HepG2 (cell line): Measurements from ENCODE around the gene CIROP. TPM values are rescaled to one million over a fixed set of nuclear protein-coding genes. Genes with fewer than 3 reads are reported as not detected.

Source experiments
- ADNP ChIP-seq: sonication (generic); formaldehyde crosslinking; IDR thresholded peaks from 2 replicates; pipeline ENCODE4 v1.4.0; 2020; ENCODE audit warnings: missing genetic modification reagents
- ARNT ChIP-seq: fragments of 450-650 bp; IDR thresholded peaks from 2 replicates; pipeline ENCODE4 v1.6.1; 2017
- ARNTL ChIP-seq: sonication (generic); formaldehyde crosslinking; IDR thresholded peaks from 2 replicates; pipeline ENCODE4 v1.4.0; 2020; ENCODE audit warnings: mild to moderate bottlenecking, missing genetic modification reagents
- GATAD1 ChIP-seq: IDR thresholded peaks from 2 replicates; pipeline ENCODE4 v1.6.1; 2016; ENCODE audit warnings: missing genetic modification reagents, missing compliant biosample characterization
- GMEB1 ChIP-seq: sonication (generic); formaldehyde crosslinking; IDR thresholded peaks from 2 replicates; pipeline ENCODE4 v1.5.1; 2020; ENCODE audit warnings: missing genetic modification reagents, mild to moderate bottlenecking, borderline replicate concordance
- HNF4G ChIP-seq, 2 experiments: sonication (generic) in 1 of 2; formaldehyde crosslinking in 1 of 2; IDR thresholded peaks; 2 replicates each; pipeline versions ENCODE4 v1.4.0 to v1.6.1; 2011 to 2020; ENCODE audit warnings: borderline replicate concordance in 2 of 2, low read depth in 2 of 2, mild to moderate bottlenecking in 2 of 2, low read length in 1 of 2, missing genetic modification reagents in 1 of 2, moderate library complexity in 1 of 2
- IRF2 ChIP-seq: IDR thresholded peaks from 2 replicates; pipeline ENCODE4 v1.6.1; 2018; ENCODE audit warnings: missing genetic modification reagents, missing compliant biosample characterization
- IRF9 ChIP-seq: sonication (generic); formaldehyde crosslinking; IDR thresholded peaks from 2 replicates; pipeline ENCODE4 v1.8.0; 2022; ENCODE audit warnings: missing genetic modification reagents, mild to moderate bottlenecking, borderline replicate concordance
- KDM1A ChIP-seq: IDR thresholded peaks from 2 replicates; pipeline ENCODE4 v1.6.1; 2016; ENCODE audit warnings: missing compliant biosample characterization
- MBNL3 ChIP-seq: fragments of 250-450 bp; sonication (Bioruptor Pico); conservative IDR thresholded peaks from 2 replicates; pipeline ENCODE4 v1.8.0; 2022; ENCODE audit warnings: mild to moderate bottlenecking, inconsistent platforms
- SOX5 ChIP-seq: IDR thresholded peaks from 2 replicates; pipeline ENCODE4 v1.6.1; 2016; ENCODE audit warnings: borderline replicate concordance
- ZIK1 ChIP-seq: sonication (generic); formaldehyde crosslinking; IDR thresholded peaks from 2 replicates; pipeline ENCODE4 v1.5.0; 2020; ENCODE audit warnings: mild to moderate bottlenecking, low read depth, missing genetic modification reagents, borderline replicate concordance
- ZNF460 ChIP-seq: sonication (generic); formaldehyde crosslinking; IDR thresholded peaks from 2 replicates; pipeline ENCODE4 v1.5.1; 2020; ENCODE audit warnings: missing genetic modification reagents, mild to moderate bottlenecking, borderline replicate concordance
- ZNF501 ChIP-seq: sonication (generic); formaldehyde crosslinking; IDR thresholded peaks from 2 replicates; pipeline ENCODE4 v1.5.1; 2020; ENCODE audit warnings: mild to moderate bottlenecking, moderate library complexity, missing genetic modification reagents
- ZNF577 ChIP-seq: sonication (generic); formaldehyde crosslinking; IDR thresholded peaks from 2 replicates; pipeline ENCODE4 v1.4.0; 2020; ENCODE audit warnings: mild to moderate bottlenecking, low read depth, missing genetic modification reagents, borderline replicate concordance
- ZNF776 ChIP-seq: sonication (generic); formaldehyde crosslinking; IDR thresholded peaks from 2 replicates; pipeline ENCODE4 v1.4.0; 2020; ENCODE audit warnings: mild to moderate bottlenecking, missing genetic modification reagents
- ZNF781 ChIP-seq: sonication (generic); formaldehyde crosslinking; IDR thresholded peaks from 2 replicates; pipeline ENCODE4 v1.5.1; 2020; ENCODE audit warnings: borderline replicate concordance, mild to moderate bottlenecking, missing genetic modification reagents; ENCODE audit errors: not compliant biosample characterization
- polyA plus RNA-seq, 8 experiments: library from polyadenylated mRNA; depleted of rRNA in 3 of 8; stranded (reverse) in 7 of 8; unstranded in 1 of 8; fragments of >200 nt; fragmentation: Illumina TruSeq in 4 of 8; extraction: Trizol in 4 of 8; gene quantifications; 2 replicates each; pipeline versions ENCODE4 v1.2.1 to v1.2.3, GENCODE V29; 2011 to 2016; ENCODE audit warnings: low read depth in 4 of 8, missing spikeins in 1 of 8, mixed read lengths in 1 of 8; ENCODE audit not compliant: insufficient read depth in 1 of 8
- total RNA-seq, 5 experiments: library from RNA; depleted of rRNA; stranded (reverse); fragments of >200 nt; fragmentation: Illumina TruSeq; extraction: Trizol; gene quantifications; 2 replicates each; pipeline ENCODE4 v1.2.3, GENCODE V29; 2016; ENCODE audit warnings: low read depth in 1 of 5
- TF ChIP-seq, protein P1 (sequence below): sonication (generic); formaldehyde crosslinking; conservative IDR thresholded peaks from 2 replicates; pipeline ENCODE4 v1.8.0; 2022; ENCODE audit warnings: mild to moderate bottlenecking, moderate library complexity, missing genetic modification reagents
- TF ChIP-seq, protein P2 (sequence below): sonication (generic); formaldehyde crosslinking; IDR thresholded peaks from 2 replicates; pipeline ENCODE4 v1.8.1; 2023; ENCODE audit warnings: mild to moderate bottlenecking, missing genetic modification reagents
- TF ChIP-seq, protein P3 (sequence below): sonication (generic); formaldehyde crosslinking; conservative IDR thresholded peaks from 2 replicates; pipeline ENCODE4 v1.4.0; 2020; ENCODE audit warnings: missing genetic modification reagents

CIROP gene
- total and polyA plus RNA-seq, 2 of the 13 experiments (the other 11 are each of a cell fraction or from before 2014, with no cell fraction given) = 0.07 TPM; not detected in 1

GRCh38 chr14:23104591-23105347 is at the start of gene CIROP (continued):
- TF ChIP-seq IRF2 (CRISPR knock-in tag) (no peak; the same call in 1 of the 2 replicates), GATAD1 (CRISPR knock-in tag) (no peak), IRF9 (CRISPR knock-in tag) (peak; percentile 55; the same call in 1 of the 2 replicates), ZIK1 (CRISPR knock-in tag) (no peak), ZNF781 (CRISPR knock-in tag) (no peak), ZNF776 (no peak; the same call in 1 of the 2 replicates), MBNL3 (CRISPR knock-in tag) (no peak), ZNF501 (CRISPR knock-in tag) (peak; percentile 18; the same call in 1 of the 2 replicates), ARNT (no peak), GMEB1 (CRISPR knock-in tag) (no peak), ADNP (CRISPR knock-in tag) (0 out of 2 replicates have a peak, but pooled peaks have one; percentile 12), ZNF577 (CRISPR knock-in tag) (no peak), HNF4G (IDR thresholded peaks at IDR 0.05; ENCODE audit: borderline replicate concordance, low read depth, low read length) (no peak), HNF4G (CRISPR knock-in tag; IDR thresholded peaks at IDR 0.05; ENCODE audit: borderline replicate concordance, low read depth) (no peak), KDM1A (CRISPR knock-in tag) (no peak), SOX5 (CRISPR knock-in tag) (no peak), ARNTL (CRISPR knock-in tag) (no peak), ZNF460 (no peak)
- TF ChIP-seq, protein P1, sequence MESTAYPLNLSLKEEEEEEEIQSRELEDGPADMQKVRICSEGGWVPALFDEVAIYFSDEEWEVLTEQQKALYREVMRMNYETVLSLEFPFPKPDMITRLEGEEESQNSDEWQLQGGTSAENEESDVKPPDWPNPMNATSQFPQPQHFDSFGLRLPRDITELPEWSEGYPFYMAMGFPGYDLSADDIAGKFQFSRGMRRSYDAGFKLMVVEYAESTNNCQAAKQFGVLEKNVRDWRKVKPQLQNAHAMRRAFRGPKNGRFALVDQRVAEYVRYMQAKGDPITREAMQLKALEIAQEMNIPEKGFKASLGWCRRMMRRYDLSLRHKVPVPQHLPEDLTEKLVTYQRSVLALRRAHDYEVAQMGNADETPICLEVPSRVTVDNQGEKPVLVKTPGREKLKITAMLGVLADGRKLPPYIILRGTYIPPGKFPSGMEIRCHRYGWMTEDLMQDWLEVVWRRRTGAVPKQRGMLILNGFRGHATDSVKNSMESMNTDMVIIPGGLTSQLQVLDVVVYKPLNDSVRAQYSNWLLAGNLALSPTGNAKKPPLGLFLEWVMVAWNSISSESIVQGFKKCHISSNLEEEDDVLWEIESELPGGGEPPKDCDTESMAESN = no peak
- TF ChIP-seq, protein P2, sequence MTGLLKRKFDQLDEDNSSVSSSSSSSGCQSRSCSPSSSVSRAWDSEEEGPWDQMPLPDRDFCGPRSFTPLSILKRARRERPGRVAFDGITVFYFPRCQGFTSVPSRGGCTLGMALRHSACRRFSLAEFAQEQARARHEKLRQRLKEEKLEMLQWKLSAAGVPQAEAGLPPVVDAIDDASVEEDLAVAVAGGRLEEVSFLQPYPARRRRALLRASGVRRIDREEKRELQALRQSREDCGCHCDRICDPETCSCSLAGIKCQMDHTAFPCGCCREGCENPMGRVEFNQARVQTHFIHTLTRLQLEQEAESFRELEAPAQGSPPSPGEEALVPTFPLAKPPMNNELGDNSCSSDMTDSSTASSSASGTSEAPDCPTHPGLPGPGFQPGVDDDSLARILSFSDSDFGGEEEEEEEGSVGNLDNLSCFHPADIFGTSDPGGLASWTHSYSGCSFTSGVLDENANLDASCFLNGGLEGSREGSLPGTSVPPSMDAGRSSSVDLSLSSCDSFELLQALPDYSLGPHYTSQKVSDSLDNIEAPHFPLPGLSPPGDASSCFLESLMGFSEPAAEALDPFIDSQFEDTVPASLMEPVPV (CRISPR knock-in tag) = no peak
- TF ChIP-seq, protein P3, sequence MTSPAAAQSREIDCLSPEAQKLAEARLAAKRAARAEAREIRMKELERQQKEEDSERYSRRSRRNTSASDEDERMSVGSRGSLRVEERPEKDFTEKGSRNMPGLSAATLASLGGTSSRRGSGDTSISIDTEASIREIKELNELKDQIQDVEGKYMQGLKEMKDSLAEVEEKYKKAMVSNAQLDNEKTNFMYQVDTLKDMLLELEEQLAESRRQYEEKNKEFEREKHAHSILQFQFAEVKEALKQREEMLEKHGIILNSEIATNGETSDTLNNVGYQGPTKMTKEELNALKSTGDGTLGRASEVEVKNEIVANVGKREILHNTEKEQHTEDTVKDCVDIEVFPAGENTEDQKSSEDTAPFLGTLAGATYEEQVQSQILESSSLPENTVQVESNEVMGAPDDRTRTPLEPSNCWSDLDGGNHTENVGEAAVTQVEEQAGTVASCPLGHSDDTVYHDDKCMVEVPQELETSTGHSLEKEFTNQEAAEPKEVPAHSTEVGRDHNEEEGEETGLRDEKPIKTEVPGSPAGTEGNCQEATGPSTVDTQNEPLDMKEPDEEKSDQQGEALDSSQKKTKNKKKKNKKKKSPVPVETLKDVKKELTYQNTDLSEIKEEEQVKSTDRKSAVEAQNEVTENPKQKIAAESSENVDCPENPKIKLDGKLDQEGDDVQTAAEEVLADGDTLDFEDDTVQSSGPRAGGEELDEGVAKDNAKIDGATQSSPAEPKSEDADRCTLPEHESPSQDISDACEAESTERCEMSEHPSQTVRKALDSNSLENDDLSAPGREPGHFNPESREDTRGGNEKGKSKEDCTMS (CRISPR knock-in tag) = no peak
